HepG2 (cell line): ENCODE results near the gene TMEM121. TPM values are rescaled to one million over a fixed set of nuclear protein-coding genes. Genes with fewer than 3 reads are reported as not detected.

Source experiments
- AHDC1 ChIP-seq: sonication (generic); formaldehyde crosslinking; IDR thresholded peaks from 2 replicates; pipeline ENCODE4 v1.5.1; 2020; ENCODE audit warnings: mild to moderate bottlenecking, missing genetic modification reagents, borderline replicate concordance
- ERF ChIP-seq: IDR thresholded peaks from 2 replicates; pipeline ENCODE4 v1.6.1; 2018; ENCODE audit warnings: missing biosample characterization, missing genetic modification reagents
- ESRRA ChIP-seq: sonication (generic); formaldehyde crosslinking; IDR thresholded peaks from 2 replicates; pipeline ENCODE4 v1.5.1; 2020; ENCODE audit warnings: mild to moderate bottlenecking, low read depth, missing genetic modification reagents
- ETV5 ChIP-seq: IDR thresholded peaks from 2 replicates; pipeline ENCODE4 v1.6.1; 2018; ENCODE audit warnings: missing biosample characterization, missing genetic modification reagents, inconsistent platforms, borderline replicate concordance
- IKZF5 ChIP-seq: IDR thresholded peaks from 2 replicates; pipeline ENCODE4 v1.6.1; 2018; ENCODE audit warnings: missing genetic modification reagents, mild to moderate bottlenecking, missing compliant biosample characterization
- MAX ChIP-seq: IDR thresholded peaks from 2 replicates; pipeline ENCODE4 v1.6.1; 2012; ENCODE audit warnings: inconsistent platforms
- NR2F2 ChIP-seq: IDR thresholded peaks from 2 replicates; pipeline ENCODE4 v1.6.1; 2012; ENCODE audit warnings: low read depth, inconsistent platforms, borderline replicate concordance
- SPEN ChIP-seq: sonication (generic); formaldehyde crosslinking; IDR thresholded peaks from 2 replicates; pipeline ENCODE4 v1.5.1; 2020; ENCODE audit warnings: low read depth, mild to moderate bottlenecking, missing genetic modification reagents
- ZFP41 ChIP-seq: sonication (generic); formaldehyde crosslinking; IDR thresholded peaks from 2 replicates; pipeline ENCODE4 v1.4.0; 2020; ENCODE audit warnings: mild to moderate bottlenecking, missing genetic modification reagents, borderline replicate concordance
- ZNF484 ChIP-seq: sonication (generic); formaldehyde crosslinking; IDR thresholded peaks from 2 replicates; pipeline ENCODE4 v1.5.1; 2020; ENCODE audit warnings: mild to moderate bottlenecking, low read depth, missing genetic modification reagents, borderline replicate concordance
- ZNF674 ChIP-seq: sonication (generic); formaldehyde crosslinking; IDR thresholded peaks from 2 replicates; pipeline ENCODE4 v1.5.0; 2020; ENCODE audit warnings: low read depth, mild to moderate bottlenecking, missing genetic modification reagents
- ZNF737 ChIP-seq: sonication (generic); formaldehyde crosslinking; IDR thresholded peaks from 2 replicates; pipeline ENCODE4 v1.5.0; 2020; ENCODE audit warnings: missing genetic modification reagents, mild to moderate bottlenecking, borderline replicate concordance
- polyA plus RNA-seq, 8 experiments: library from polyadenylated mRNA; depleted of rRNA in 3 of 8; stranded (reverse) in 7 of 8; unstranded in 1 of 8; fragments of >200 nt; fragmentation: Illumina TruSeq in 4 of 8; extraction: Trizol in 4 of 8; gene quantifications; 2 replicates each; pipeline versions ENCODE4 v1.2.1 to v1.2.3, GENCODE V29; 2011 to 2016; ENCODE audit warnings: low read depth in 4 of 8, missing spikeins in 1 of 8, mixed read lengths in 1 of 8; ENCODE audit not compliant: insufficient read depth in 1 of 8
- total RNA-seq, 5 experiments: library from RNA; depleted of rRNA; stranded (reverse); fragments of >200 nt; fragmentation: Illumina TruSeq; extraction: Trizol; gene quantifications; 2 replicates each; pipeline ENCODE4 v1.2.3, GENCODE V29; 2016; ENCODE audit warnings: low read depth in 1 of 5
- TF ChIP-seq, protein P1 (sequence below): sonication (generic); formaldehyde crosslinking; conservative IDR thresholded peaks from 2 replicates; pipeline ENCODE4 v1.4.0; 2020; ENCODE audit warnings: missing genetic modification reagents
- TF ChIP-seq, protein P2 (sequence below): sonication (generic); formaldehyde crosslinking; IDR thresholded peaks from 2 replicates; pipeline ENCODE4 v1.5.1; 2020; ENCODE audit warnings: mild to moderate bottlenecking, moderate library complexity, missing genetic modification reagents

TMEM121 gene
- total and polyA plus RNA-seq, 2 of the 13 experiments (the other 11 are each of a cell fraction or from before 2014, with no cell fraction given) = 6.6 to 19.0 TPM

DNA sequence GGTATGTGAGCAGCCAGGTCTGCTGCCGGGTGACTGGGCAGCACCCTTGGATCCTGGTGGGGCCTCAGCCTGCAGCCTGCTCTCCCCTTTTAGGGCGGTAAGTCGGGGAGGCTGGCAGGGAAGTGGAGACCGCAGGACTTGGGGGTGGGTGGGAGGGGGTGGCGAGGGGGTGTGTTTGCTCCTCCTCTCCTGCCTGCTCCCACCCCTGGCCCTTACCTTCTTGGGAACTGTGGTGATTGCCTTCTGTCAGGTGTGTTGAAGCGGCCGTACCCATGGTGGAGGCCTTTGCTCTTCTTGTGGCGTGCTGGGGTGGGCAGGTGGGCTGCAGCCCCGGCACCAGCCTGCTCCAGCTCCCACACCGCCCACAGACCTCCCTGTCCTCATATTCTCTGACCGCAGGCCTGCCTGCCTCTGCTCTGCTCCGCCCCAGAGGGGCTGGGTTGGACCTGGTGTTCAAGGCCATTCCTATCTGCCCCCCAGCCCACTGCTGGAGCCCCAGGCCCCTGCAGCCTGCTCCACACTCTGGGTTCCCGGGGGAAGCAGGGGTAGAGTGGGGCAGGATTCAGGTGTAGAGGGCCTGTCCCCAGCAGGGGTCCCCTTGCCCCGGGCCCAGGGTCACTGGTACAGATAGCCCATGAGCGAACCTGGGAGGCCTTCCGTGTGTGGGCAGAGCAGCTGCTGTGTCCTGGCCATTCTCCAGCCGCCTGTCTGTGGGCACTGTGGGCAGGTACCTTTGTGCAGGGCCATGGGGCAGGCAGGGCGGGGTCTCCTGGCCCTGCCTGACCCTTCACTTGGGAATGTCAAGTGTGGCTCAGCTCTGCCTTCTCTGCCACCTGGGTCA, 30.2 kb upstream of the TMEM121 start (continued):
- TF ChIP-seq MAX (peak; percentile 75), ZFP41 (peak; percentile 80; the same call in 1 of the 2 replicates), ETV5 (CRISPR knock-in tag) (peak; percentile 44; the same call in 1 of the 2 replicates), ERF (CRISPR knock-in tag) (peak; percentile 81), NR2F2 (peak; percentile 54; the same call in 1 of the 2 replicates), ZNF674 (CRISPR knock-in tag) (no peak), ESRRA (CRISPR knock-in tag) (no peak; the same call in 1 of the 2 replicates), IKZF5 (CRISPR knock-in tag) (peak; percentile 46), AHDC1 (no peak), ZNF484 (CRISPR knock-in tag) (no peak), SPEN (peak; percentile 73; the same call in 1 of the 2 replicates), ZNF737 (CRISPR knock-in tag) (no peak)
- TF ChIP-seq, protein P1, sequence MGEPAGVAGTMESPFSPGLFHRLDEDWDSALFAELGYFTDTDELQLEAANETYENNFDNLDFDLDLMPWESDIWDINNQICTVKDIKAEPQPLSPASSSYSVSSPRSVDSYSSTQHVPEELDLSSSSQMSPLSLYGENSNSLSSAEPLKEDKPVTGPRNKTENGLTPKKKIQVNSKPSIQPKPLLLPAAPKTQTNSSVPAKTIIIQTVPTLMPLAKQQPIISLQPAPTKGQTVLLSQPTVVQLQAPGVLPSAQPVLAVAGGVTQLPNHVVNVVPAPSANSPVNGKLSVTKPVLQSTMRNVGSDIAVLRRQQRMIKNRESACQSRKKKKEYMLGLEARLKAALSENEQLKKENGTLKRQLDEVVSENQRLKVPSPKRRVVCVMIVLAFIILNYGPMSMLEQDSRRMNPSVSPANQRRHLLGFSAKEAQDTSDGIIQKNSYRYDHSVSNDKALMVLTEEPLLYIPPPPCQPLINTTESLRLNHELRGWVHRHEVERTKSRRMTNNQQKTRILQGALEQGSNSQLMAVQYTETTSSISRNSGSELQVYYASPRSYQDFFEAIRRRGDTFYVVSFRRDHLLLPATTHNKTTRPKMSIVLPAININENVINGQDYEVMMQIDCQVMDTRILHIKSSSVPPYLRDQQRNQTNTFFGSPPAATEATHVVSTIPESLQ (CRISPR knock-in tag) = no peak
- TF ChIP-seq, protein P2, sequence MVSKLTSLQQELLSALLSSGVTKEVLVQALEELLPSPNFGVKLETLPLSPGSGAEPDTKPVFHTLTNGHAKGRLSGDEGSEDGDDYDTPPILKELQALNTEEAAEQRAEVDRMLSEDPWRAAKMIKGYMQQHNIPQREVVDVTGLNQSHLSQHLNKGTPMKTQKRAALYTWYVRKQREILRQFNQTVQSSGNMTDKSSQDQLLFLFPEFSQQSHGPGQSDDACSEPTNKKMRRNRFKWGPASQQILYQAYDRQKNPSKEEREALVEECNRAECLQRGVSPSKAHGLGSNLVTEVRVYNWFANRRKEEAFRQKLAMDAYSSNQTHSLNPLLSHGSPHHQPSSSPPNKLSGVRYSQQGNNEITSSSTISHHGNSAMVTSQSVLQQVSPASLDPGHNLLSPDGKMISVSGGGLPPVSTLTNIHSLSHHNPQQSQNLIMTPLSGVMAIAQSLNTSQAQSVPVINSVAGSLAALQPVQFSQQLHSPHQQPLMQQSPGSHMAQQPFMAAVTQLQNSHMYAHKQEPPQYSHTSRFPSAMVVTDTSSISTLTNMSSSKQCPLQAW (CRISPR knock-in tag) = peak; percentile 95
